SH-SY5Y (cell line): ENCODE measurements around the gene MIR17HG.

Experiments
- GATA2 ChIP-seq: IDR thresholded peaks from 2 replicates; pipeline ENCODE4 v1.6.1; 2011; ENCODE audit warnings: mild to moderate bottlenecking, low read depth, low read length
- GATA3 ChIP-seq: IDR thresholded peaks from 2 replicates; pipeline ENCODE4 v1.6.1; 2011; ENCODE audit warnings: low read depth, mild to moderate bottlenecking, low read length, moderate library complexity

GRCh38 chr13:91346062-91346461, 1.4 kb upstream of the MIR17HG start:
- TF ChIP-seq GATA2, result no peak
- TF ChIP-seq GATA3, result no peak
